Mucosa of descending colon (tissue), 3 donors: ENCODE results near the gene MEOX1. TPM values are rescaled to one million over a fixed set of nuclear protein-coding genes. Genes with fewer than 3 reads are reported as not detected.
A peak's percentile ranks its signal among the peaks of the same experiment; 100 is the strongest.

Source experiments
- ATAC-seq: fragments of 200-7000 bp; cut with Tn5 transposase; one replicate; pipeline ENCODE4 v1.9.1; 2020; ENCODE audit warnings: mild to moderate bottlenecking, moderate library complexity
- DNase-seq, 3 donors: peaks; one replicate each; pipeline ENCODE4 v3.0.0-alpha.2; 2020
- H3K36me3 ChIP-seq: fragments of 200-600 bp; one replicate; pipeline ENCODE4 v1.8.0; 2021; ENCODE audit warnings: low read depth, mild to moderate bottlenecking
- H3K4me1 ChIP-seq: fragments of 200-600 bp; one replicate; pipeline ENCODE4 v1.8.0; 2021; ENCODE audit warnings: low read depth, mild to moderate bottlenecking
- H3K4me3 ChIP-seq: fragments of 200-600 bp; one replicate; pipeline ENCODE4 v1.8.0; 2021; ENCODE audit warnings: mild to moderate bottlenecking
- H3K9me3 ChIP-seq: fragments of 200-600 bp; one replicate; pipeline ENCODE4 v1.8.0; 2021; ENCODE audit warnings: mild to moderate bottlenecking
- intact Hi-C, 2 donors: fragments of 100-400 bp; cut with DNase I in 1 of 2; cut with micrococcal nuclease in 1 of 2; formaldehyde crosslinking; loops; one replicate each; pipeline versions ENCODE4 v1.11.0 to v1.11.1; 2022; cut with DNase I, micrococcal nuclease
- total RNA-seq, 3 donors: library from RNA; stranded (reverse); fragmentation: NEBNext Ultra II Directional in 2 of 3; extraction: Animal tissue kit (Norgen Biotek cat#: 25700) in 2 of 3; gene quantifications; one replicate each; pipeline versions ENCODE4 v1.2.1 to v1.2.4, GENCODE V29; 2021 to 2023
- TF ChIP-seq, protein P1 (sequence below): fragments of 200-600 bp; IDR thresholded peaks from one replicate; pipeline ENCODE4 v1.8.0; 2022; ENCODE audit warnings: antibody characterized with exemption, mild to moderate bottlenecking
- donor health status: DM: no; HTN: no; CAD: no; lungs with moderate emphysema.
- donor health status: DM: no; HTN: no; CAD: no.
- donor health status: DM: no; HTN: yes; CAD: no.

The MEOX1 gene
- total RNA-seq, 3 donors from 2014 or later: 1.4 to 3.5 (median 1.4) TPM

DNA sequence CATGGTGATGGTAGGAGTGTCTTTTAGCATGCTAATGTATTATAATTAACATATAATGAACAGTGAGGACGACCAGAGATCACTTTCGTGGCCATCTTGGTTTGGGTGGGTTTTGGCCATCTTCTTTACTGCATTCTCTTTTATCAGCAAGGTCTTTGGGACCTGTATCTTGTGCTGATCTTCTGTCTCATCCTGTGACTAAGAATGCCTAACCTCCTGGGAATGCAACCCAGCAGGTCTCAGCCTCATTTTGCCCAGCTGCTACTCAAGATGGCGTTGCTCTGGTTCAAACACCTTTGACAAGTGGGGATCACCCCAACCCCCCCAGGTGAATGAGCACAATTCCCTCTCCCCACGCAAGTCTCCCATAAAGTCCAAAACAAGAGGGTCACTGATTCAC lies 66.3 kb downstream of the MEOX1 start:
- no peak overlapping the region for H3K4me3 ChIP-seq
- no peak for DNase-seq
- no peak for ATAC-seq
- H3K4me1 ChIP-seq: no peaks in the 10 kb centered on the region
- intact Hi-C loops: no loop called here
- TF ChIP-seq, protein P1, sequence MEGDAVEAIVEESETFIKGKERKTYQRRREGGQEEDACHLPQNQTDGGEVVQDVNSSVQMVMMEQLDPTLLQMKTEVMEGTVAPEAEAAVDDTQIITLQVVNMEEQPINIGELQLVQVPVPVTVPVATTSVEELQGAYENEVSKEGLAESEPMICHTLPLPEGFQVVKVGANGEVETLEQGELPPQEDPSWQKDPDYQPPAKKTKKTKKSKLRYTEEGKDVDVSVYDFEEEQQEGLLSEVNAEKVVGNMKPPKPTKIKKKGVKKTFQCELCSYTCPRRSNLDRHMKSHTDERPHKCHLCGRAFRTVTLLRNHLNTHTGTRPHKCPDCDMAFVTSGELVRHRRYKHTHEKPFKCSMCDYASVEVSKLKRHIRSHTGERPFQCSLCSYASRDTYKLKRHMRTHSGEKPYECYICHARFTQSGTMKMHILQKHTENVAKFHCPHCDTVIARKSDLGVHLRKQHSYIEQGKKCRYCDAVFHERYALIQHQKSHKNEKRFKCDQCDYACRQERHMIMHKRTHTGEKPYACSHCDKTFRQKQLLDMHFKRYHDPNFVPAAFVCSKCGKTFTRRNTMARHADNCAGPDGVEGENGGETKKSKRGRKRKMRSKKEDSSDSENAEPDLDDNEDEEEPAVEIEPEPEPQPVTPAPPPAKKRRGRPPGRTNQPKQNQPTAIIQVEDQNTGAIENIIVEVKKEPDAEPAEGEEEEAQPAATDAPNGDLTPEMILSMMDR: no peak
- H3K9me3 ChIP-seq: no peaks in the 10 kb centered on the region
- no peaks in the 10 kb centered on the region for H3K36me3 ChIP-seq

DNA sequence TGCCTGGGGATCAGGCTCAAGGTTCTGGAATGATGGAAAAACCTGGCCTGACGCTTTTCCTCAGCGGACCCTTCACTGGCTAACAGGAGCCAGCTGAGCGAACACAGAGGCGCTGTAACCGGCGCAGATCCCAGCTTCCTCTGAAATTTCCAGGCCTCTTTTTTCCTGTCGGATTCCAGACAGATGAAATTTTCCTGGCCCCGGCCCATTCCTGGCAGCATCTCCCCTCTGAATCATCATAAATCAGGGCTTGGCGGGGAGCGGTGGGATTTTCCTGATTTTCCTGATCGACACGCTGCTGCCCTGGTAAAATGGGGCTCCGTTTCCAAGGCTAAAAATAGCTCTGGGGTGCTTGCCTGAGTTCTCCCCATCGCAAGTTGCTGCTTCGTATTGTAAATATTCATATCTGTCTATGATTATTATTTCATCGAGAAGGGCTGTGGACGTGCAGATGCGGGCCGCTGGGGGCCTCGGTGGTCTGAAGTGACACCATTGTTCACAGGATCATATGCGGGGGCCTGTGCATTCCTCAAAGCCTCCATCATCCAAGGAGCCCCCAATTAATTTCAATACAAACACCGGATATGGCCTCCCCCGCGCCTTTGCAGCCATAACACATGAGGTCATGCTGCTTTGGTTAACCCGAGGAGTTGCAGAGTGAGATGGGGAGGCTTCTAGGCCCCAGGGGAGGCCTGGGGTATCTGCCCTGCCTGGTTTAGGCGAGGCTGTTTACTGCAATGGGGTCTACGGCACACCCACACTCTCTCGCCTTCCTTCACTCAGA lies 69.8 kb downstream of the MEOX1 start:
- TF ChIP-seq, protein P1: no peak
- no peaks in the 10 kb centered on the region for H3K4me1 ChIP-seq
- H3K4me3 ChIP-seq: no peak overlapping the region
- intact Hi-C loops: no loop called here
- peak; percentile 47 to 56 (median 53) for DNase-seq
- ATAC-seq: peak; percentile 49
- no peaks in the 10 kb centered on the region for H3K9me3 ChIP-seq
- H3K36me3 ChIP-seq: no peaks in the 10 kb centered on the region

DNA sequence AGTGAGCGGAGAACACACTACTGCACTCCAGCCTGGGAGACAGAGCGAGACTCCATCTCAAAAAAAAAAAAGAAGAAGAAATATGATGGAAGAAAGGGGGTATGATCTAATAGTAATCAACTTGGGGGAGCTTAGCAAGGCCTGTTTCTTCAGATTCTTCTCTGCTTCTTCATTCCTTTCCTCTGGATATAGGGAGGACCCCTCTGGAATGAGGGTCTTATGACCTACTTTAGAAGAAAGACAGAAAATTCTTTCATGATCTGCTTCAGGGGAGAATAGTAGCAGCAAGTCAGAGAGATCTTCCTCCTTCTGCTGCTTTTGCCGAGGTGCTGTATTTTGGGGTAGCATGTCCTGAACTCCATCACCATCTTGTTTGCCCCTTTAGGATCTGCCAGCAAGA lies 70.7 kb downstream of the MEOX1 start:
- H3K4me1 ChIP-seq: no peaks in the 10 kb centered on the region
- H3K4me3 ChIP-seq: no peak overlapping the region
- no peak for ATAC-seq
- TF ChIP-seq, protein P1: no peak
- intact Hi-C loops: no loop called here
- DNase-seq: no peak
- H3K36me3 ChIP-seq: no peaks in the 10 kb centered on the region
- H3K9me3 ChIP-seq: no peaks in the 10 kb centered on the region

Other genes starting within 250 kb of the MEOX1 start
- gene DHX8, start 177.9 kb downstream of the MEOX1 start, total RNA-seq: 10 to 100 TPM; 41.0 to 54.7 (median 46.9) TPM
- under 1 TPM; 0.67 to 0.72 (median 0.70) TPM for gene ETV4, start 115.6 kb downstream of the MEOX1 start, total RNA-seq
- gene SOST, start 96.9 kb upstream of the MEOX1 start, total RNA-seq: not detected
- gene DUSP3, start 117.1 kb upstream of the MEOX1 start, total RNA-seq: 100 to 1,000 TPM in 1 of 3 donors, 10 to 100 TPM in 2; 46.9 to 123 (median 62.9) TPM
- gene CFAP97D1, start 118.5 kb upstream of the MEOX1 start, total RNA-seq: not detected
- gene MPP3, start 171.2 kb upstream of the MEOX1 start, total RNA-seq: 1 to 10 TPM; 1.8 to 8.6 (median 3.7) TPM
- gene CD300LG, start 185.3 kb upstream of the MEOX1 start, total RNA-seq: 1 to 10 TPM in 1 of 3 donors, not detected in 2; 1.3 TPM
- 10 to 100 TPM in 1 of 3 donors, 1 to 10 TPM in 1, under 1 TPM in 1; 0.55 to 13.2 (median 1.1) TPM for gene MPP2, start 245.6 kb upstream of the MEOX1 start, total RNA-seq